ENCODE measurements around the gene FHAD1.
"Not testable (repeated sequence)": the region's sequence is repeated elsewhere in the genome, so short reads cannot be mapped to it uniquely, and the experiment has no call there.

Gene FHAD1

GRCh38 chr1:15370781-15371520 is 123.9 kb downstream of the FHAD1 start:
- no peak for DNase-seq (ENCODE audit: low read depth in 2 of 2)

- no peak for DNase-seq (ENCODE audit: low read depth in 2 of 2)
Measured at GRCh38 chr1:15371610-15372545, 124.9 kb downstream of the FHAD1 start.

GRCh38 chr1:15378729-15379128 is 131.7 kb downstream of the FHAD1 start:
- DNase-seq (ENCODE audit: low read depth in 2 of 2), result no peak

GRCh38 chr1:15379151-15379550 is 132.1 kb downstream of the FHAD1 start:
- not testable (repeated sequence) for DNase-seq (ENCODE audit: low read depth in 2 of 2)

- DNase-seq (ENCODE audit: low read depth in 2 of 2), result no peak
Measured at GRCh38 chr1:15380601-15381508, 133.8 kb downstream of the FHAD1 start.

GRCh38 chr1:15381805-15382204 is 134.8 kb downstream of the FHAD1 start:
- no peak for DNase-seq (ENCODE audit: low read depth in 2 of 2)

GRCh38 chr1:15382601-15383518 is 135.8 kb downstream of the FHAD1 start:
- no peak for DNase-seq (ENCODE audit: low read depth in 2 of 2)

- no peak for DNase-seq (ENCODE audit: low read depth in 2 of 2)
Measured at GRCh38 chr1:15383810-15384209, 136.8 kb downstream of the FHAD1 start.

GRCh38 chr1:15384301-15384901 is 137.4 kb downstream of the FHAD1 start:
- DNase-seq (ENCODE audit: low read depth in 2 of 2), result no peak

GRCh38 chr1:15385420-15385819 is 138.4 kb downstream of the FHAD1 start:
- DNase-seq (ENCODE audit: low read depth in 2 of 2), result no peak

- DNase-seq (ENCODE audit: low read depth in 2 of 2), result no peak
Measured at GRCh38 chr1:15386164-15386749, 139.2 kb downstream of the FHAD1 start.

- no peak for DNase-seq (ENCODE audit: low read depth in 2 of 2)
Measured at GRCh38 chr1:15388201-15388880, 141.3 kb downstream of the FHAD1 start.

GRCh38 chr1:15389828-15390227 is 142.8 kb downstream of the FHAD1 start:
- DNase-seq (ENCODE audit: low read depth in 2 of 2), result not testable (repeated sequence)

GRCh38 chr1:15390667-15391066 is 143.6 kb downstream of the FHAD1 start:
- no peak for DNase-seq (ENCODE audit: low read depth in 2 of 2)

- no peak for DNase-seq (ENCODE audit: low read depth in 2 of 2)
Measured at GRCh38 chr1:15391366-15391765, 144.3 kb downstream of the FHAD1 start.

- no peak for DNase-seq (ENCODE audit: low read depth in 2 of 2)
Measured at GRCh38 chr1:15393475-15394257, 146.6 kb downstream of the FHAD1 start.

GRCh38 chr1:15394258-15394690 is 147.3 kb downstream of the FHAD1 start:
- DNase-seq (ENCODE audit: low read depth in 2 of 2), result no peak

- no peak for DNase-seq (ENCODE audit: low read depth in 2 of 2)
Measured at GRCh38 chr1:15397236-15397635, 150.2 kb downstream of the FHAD1 start.
